Cardiac septum (tissue), 1 donor: ENCODE data around the gene CCDC88C. TPM values are rescaled to one million over a fixed set of nuclear protein-coding genes. Genes with fewer than 3 reads are reported as not detected.
"Not testable (repeated sequence)": the region's sequence is repeated elsewhere in the genome, so short reads cannot be mapped to it uniquely, and the experiment has no call there.

Source experiments
- DNase-seq: peaks from one replicate; pipeline ENCODE4 v3.0.0-alpha.2; 2020; ENCODE audit warnings: low spot score
- intact Hi-C: fragments of 100-400 bp; cut with DNase I; formaldehyde crosslinking; loops from one replicate; pipeline ENCODE4 v1.14.0; 2022
- total RNA-seq: library from RNA; stranded (reverse); fragmentation: NEBNext Ultra II Directional; extraction: Animal tissue kit (Norgen Biotek cat#: 25700); gene quantifications from one replicate; pipeline ENCODE4 v1.2.1, GENCODE V29; 2021
- donor health status: DM: no; HTN: no; CAD: no.

The CCDC88C gene
- total RNA-seq, 1 donor from 2014 or later, result 2.6 TPM

GRCh38 chr14:91230397-91231035 lies 187.1 kb downstream of the CCDC88C start:
- DNase-seq, result no peak
- intact Hi-C loops, result no loop called here

GRCh38 chr14:91229743-91230200 lies 187.8 kb downstream of the CCDC88C start:
- intact Hi-C loops, result no loop called here
- DNase-seq, result no peak

DNA sequence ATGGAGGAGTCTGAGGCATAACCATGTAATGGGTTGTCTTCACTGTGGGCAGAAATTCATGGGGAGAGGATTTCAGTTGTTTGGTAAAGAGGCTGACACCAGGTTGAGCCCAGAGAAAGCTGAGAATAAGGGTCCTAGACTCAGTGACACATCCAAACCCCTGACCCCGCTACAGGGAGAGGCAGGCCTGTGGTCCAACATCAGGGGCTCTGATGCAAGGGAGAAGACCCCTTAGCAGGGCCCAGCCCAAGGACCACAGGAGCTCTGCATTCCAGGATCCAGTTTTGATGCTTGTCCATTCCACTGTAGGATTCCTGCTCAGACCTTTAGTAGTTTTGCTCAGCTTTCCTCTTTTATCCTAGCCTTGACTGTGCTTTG lies 188.6 kb downstream of the CCDC88C start:
- intact Hi-C loops, result no loop called here
- no peak for DNase-seq

- intact Hi-C loops, result no loop called here
- no peak for DNase-seq
Measured at GRCh38 chr14:91228112-91229004, 189.3 kb downstream of the CCDC88C start.

- intact Hi-C loops, result no loop called here
- DNase-seq, result no peak
Measured at GRCh38 chr14:91227183-91227628, 190.4 kb downstream of the CCDC88C start.

DNA sequence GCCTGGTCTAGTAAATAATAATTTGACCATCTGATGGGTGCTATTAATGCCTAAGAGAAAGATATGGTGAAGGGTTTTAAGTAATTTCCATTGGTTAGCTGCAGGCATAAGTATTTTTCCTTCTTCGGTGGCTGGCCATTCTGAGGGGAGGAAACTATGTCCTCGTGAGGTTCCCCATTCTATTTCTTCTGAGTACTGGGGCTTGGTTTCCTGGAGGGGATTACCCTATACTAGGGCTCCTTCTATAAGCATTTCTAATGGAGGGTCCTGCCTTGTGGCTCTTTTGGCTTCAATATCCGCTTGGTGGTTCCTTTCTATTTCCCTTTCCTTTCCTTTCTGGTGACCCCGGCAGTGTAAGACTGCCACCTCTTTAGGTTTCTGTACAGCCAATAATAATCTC lies 191.3 kb downstream of the CCDC88C start:
- intact Hi-C loops, DNase-seq: not testable (repeated sequence)

DNA sequence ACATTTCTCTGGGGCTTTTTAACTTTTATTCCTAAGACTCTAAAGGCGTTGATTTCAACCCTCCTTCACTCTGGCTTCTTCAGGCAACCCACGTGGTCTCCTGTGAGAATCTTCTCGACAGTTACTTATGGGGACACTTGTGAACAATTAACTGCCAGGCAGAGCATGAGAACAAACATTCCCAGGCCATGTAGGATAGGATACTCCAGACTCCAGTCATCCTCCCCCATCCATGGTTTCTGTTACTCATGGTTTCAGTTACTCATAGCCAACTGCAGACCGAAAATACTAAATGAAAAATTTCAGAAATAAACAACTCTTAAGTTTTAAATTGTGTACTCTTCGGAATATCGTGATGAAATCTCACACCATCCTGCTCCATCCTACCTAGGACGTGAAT lies 192.6 kb downstream of the CCDC88C start:
- intact Hi-C loops, result no loop called here

DNA sequence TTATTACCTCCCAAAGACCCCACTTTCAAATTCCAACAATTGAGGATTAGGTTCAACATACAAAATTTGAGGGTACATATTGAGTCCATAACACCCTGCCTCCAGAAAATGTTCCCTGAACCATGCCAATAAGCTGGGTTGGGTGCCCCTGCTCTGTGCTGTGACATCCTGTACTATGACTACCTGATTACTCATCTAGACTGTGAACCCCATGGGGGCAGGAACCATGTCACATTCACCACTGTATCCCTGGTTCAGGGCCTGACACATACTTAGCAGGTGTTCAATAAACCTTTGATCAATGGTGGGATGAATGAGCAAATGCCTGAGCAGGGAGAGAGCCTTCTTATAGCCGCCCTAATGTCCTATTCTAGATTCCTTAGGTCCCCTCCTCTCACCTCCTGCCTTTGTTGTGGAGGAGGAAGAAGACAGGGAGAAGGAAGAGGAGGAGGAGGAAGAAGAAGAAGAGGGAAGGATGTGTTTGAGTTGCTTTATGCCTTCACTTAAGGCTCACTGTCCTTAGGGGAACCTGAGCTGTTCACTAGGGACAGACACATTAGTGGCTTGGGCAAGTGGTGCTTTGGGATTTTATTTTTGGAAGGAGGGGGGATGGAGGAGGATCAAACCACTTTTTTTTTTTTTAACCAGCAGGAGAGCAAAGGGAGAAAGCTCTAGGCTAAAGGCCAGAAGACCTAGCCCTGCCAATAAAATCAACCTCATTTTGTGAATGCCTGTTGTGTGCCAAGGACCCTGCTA lies 194.4 kb downstream of the CCDC88C start:
- DNase-seq, result no peak
- intact Hi-C loops, result no loop called here

More for the DNA sequence above, 192.6 kb downstream of the CCDC88C start:
- DNase-seq, result no peak

Other genes starting within 250 kb of the CCDC88C start
- gene GPR68, start 173.1 kb downstream of the CCDC88C start, total RNA-seq, result 3.4 TPM
- 45.5 TPM for gene PPP4R3A, start 92.5 kb upstream of the CCDC88C start, total RNA-seq